Endothelial cell of umbilical vein (primary cell): Measurements from ENCODE around the gene HDDC2. TPM values are rescaled to one million over a fixed set of nuclear protein-coding genes. Genes with fewer than 3 reads are reported as not detected.

Experiments
- BruUV-seq: library from RNA; stranded (reverse); fragments of 400-500 nt; replicated peaks from 2 replicates; lab custom pipeline; 2021; lab: Mats Ljungman, UMichigan
- CTCF ChIA-PET: fragments of 300-600, 350-600 bp; sonication (Branson Sonifier 250); formaldehyde crosslinking; loops from one replicate; lab custom pipeline; 2021; ENCODE audit warnings: antibody characterized with exemption, inconsistent platforms; lab: Charles Lee
- POLR2A ChIA-PET: fragments of 300-600, 350-600 bp; sonication (Branson Sonifier 250); formaldehyde crosslinking; loops from one replicate; lab custom pipeline; 2021; ENCODE audit warnings: antibody characterized with exemption, inconsistent platforms; lab: Charles Lee
- DNase-seq: peaks from one replicate; pipeline ENCODE4 v3.0.0-alpha.2; 2011; ENCODE audit warnings: low read depth, low spot score
- FAIRE-seq: peaks from 2 replicates; lab custom pipeline; 2011; peaks lifted over from hg19 to GRCh38; lab: Jason Lieb, UNC
- H2AFZ ChIP-seq: 2 replicates; pipeline ENCODE4 v1.6.0; 2012; ENCODE audit warnings: low read depth, low read length, control low read depth, inconsistent platforms
- H3K27ac ChIP-seq: 2 replicates; pipeline ENCODE4 v1.5.1; 2011; ENCODE audit warnings: low read depth, mild to moderate bottlenecking, control low read depth, low read length, moderate library complexity; ENCODE audit not compliant: insufficient read depth
- H3K27me3 ChIP-seq, 2 experiments: 2 replicates each; pipeline versions ENCODE4 v1.6.0 to v1.6.1; 2011; ENCODE audit warnings: low read length in 2 of 2, mixed read lengths in 1 of 2; ENCODE audit not compliant: control insufficient read depth in 2 of 2, insufficient read depth in 2 of 2
- H3K36me3 ChIP-seq, 2 experiments: 2 replicates in 1 of 2; 3 replicates in 1 of 2; pipeline ENCODE4 v1.5.1; 2011; ENCODE audit warnings: low read length in 2 of 2, mild to moderate bottlenecking in 1 of 2, moderate library complexity in 1 of 2; ENCODE audit not compliant: control insufficient read depth in 2 of 2, insufficient read depth in 2 of 2; ENCODE audit errors: extremely low read depth in 1 of 2
- H3K4me1 ChIP-seq: 3 replicates; pipeline ENCODE4 v1.5.1; 2011; ENCODE audit warnings: mild to moderate bottlenecking, low read length; ENCODE audit not compliant: control insufficient read depth, insufficient read depth; ENCODE audit errors: extremely low read depth
- H3K4me2 ChIP-seq: 2 replicates; pipeline ENCODE4 v1.6.1; 2011; ENCODE audit warnings: low read length, control low read depth, mixed read lengths; ENCODE audit not compliant: insufficient read depth
- H3K4me3 ChIP-seq, 3 experiments: fragments of 200-600 bp in 1 of 3; sonication (generic), shearing (Covaris generic) in 1 of 3; replicated peaks in 1 of 3; 2 replicates each; pipeline ENCODE4 v1.5.1; 2011 to 2016; ENCODE audit warnings: control low read depth in 3 of 3, low read length in 3 of 3, mild to moderate bottlenecking in 2 of 3, inconsistent platforms in 1 of 3, low read depth in 1 of 3, moderate library complexity in 1 of 3; ENCODE audit not compliant: insufficient read depth in 1 of 3
- H3K79me2 ChIP-seq: 2 replicates; pipeline ENCODE4 v1.6.0; 2012; ENCODE audit warnings: low read length, inconsistent platforms; ENCODE audit not compliant: control insufficient read depth, insufficient read depth
- H3K9ac ChIP-seq: replicated peaks from 2 replicates; pipeline ENCODE3; 2011; ENCODE audit warnings: low read length, control low read depth; ENCODE audit not compliant: insufficient read depth; ENCODE audit errors: extremely low read depth
- H3K9me1 ChIP-seq: replicated peaks from 3 replicates; pipeline ENCODE4 v1.6.0; 2011; ENCODE audit warnings: mild to moderate bottlenecking, low read length; ENCODE audit not compliant: control insufficient read depth, insufficient read depth; ENCODE audit errors: extremely low read depth
- H3K9me3 ChIP-seq: replicated peaks from 2 replicates; pipeline ENCODE4 v1.5.1; 2012; ENCODE audit warnings: low read length, inconsistent platforms; ENCODE audit not compliant: control insufficient read depth, insufficient read depth
- H4K20me1 ChIP-seq: replicated peaks from 2 replicates; pipeline ENCODE3; 2011; ENCODE audit warnings: mild to moderate bottlenecking, low read length; ENCODE audit not compliant: control insufficient read depth, insufficient read depth; ENCODE audit errors: extremely low read depth
- CTCF ChIP-seq, 2 donors: IDR thresholded peaks; 1 replicate in 1 of 2; 2 replicates in 1 of 2; pipeline ENCODE4 v1.5.1; 2011; ENCODE audit warnings: low read length in 2 of 2, mild to moderate bottlenecking in 2 of 2, moderate library complexity in 2 of 2, control low read depth in 1 of 2, inconsistent platforms in 1 of 2, low read depth in 1 of 2; ENCODE audit not compliant: insufficient read depth in 1 of 2; ENCODE audit errors: extremely low read depth in 1 of 2
- EZH2 ChIP-seq: IDR thresholded peaks from 2 replicates; pipeline ENCODE4 v1.6.1; 2012; ENCODE audit warnings: borderline replicate concordance, low read depth, mild to moderate bottlenecking, moderate library complexity, low read length, inconsistent platforms; ENCODE audit not compliant: severe bottlenecking
- FOS ChIP-seq: IDR thresholded peaks from 2 replicates; pipeline ENCODE4 v1.6.1; 2011; ENCODE audit warnings: mild to moderate bottlenecking, low read length, moderate library complexity, borderline replicate concordance; ENCODE audit not compliant: insufficient read depth
- GATA2 ChIP-seq: IDR thresholded peaks from 2 replicates; pipeline ENCODE4 v1.7.0; 2011; ENCODE audit warnings: low read depth, mild to moderate bottlenecking, moderate library complexity, mixed read lengths, low read length; ENCODE audit not compliant: insufficient read length, insufficient read depth
- JUN ChIP-seq: IDR thresholded peaks from 2 replicates; pipeline ENCODE4 v1.6.1; 2011; ENCODE audit warnings: borderline replicate concordance, low read depth; ENCODE audit not compliant: insufficient read length, insufficient read depth
- MAX ChIP-seq: IDR thresholded peaks from 2 replicates; pipeline ENCODE4 v1.6.1; 2011; ENCODE audit not compliant: insufficient read depth, insufficient read length
- MYC ChIP-seq: IDR thresholded peaks from one replicate; pipeline ENCODE4 v1.6.1; 2011; ENCODE audit warnings: mild to moderate bottlenecking, low read depth, low read length
- POLR2A ChIP-seq: IDR thresholded peaks from 2 replicates; pipeline ENCODE4 v1.6.1; 2012; ENCODE audit warnings: low read depth, mild to moderate bottlenecking, control low read depth, low read length
- POLR2AphosphoS5 ChIP-seq: IDR thresholded peaks from 2 replicates; pipeline ENCODE4 v1.6.1; 2012; ENCODE audit warnings: low read depth, mild to moderate bottlenecking, control low read depth, low read length, moderate library complexity; ENCODE audit not compliant: insufficient read depth
- dilution Hi-C: fragments of 300-500 bp; cut with MboI; formaldehyde crosslinking; loops from one replicate; pipeline ENCODE4 v1.15.0; 2019; ENCODE audit warnings: low sequenced_read_pairs; ENCODE audit not compliant: extremely low pct_ligation_motif_present
- intact Hi-C: fragments of 100-400 bp; cut with micrococcal nuclease; formaldehyde crosslinking; loops from one replicate; pipeline ENCODE4 v1.10.0; 2022
- polyA plus RNA-seq, 4 experiments: library from polyadenylated mRNA; depleted of rRNA in 3 of 4; stranded (reverse) in 3 of 4; unstranded in 1 of 4; fragments of >200 nt; gene quantifications; 2 replicates each; pipeline versions ENCODE4 v1.2.1 to v1.2.3, GENCODE V29; 2011 to 2012; ENCODE audit warnings: missing spikeins in 1 of 4
- total RNA-seq: library from RNA; stranded (reverse); gene quantifications from 2 replicates; pipeline ENCODE4 v1.2.3, GENCODE V29; 2021

The HDDC2 gene
- total and polyA plus RNA-seq, 2 donors (not counting 3 experiments of a cell fraction or from before 2014, with no cell fraction given): 12.6 to 13.6 TPM

- POLR2A ChIA-PET: no interaction called here
- H3K4me1 ChIP-seq: peaks cover 3% of the 10 kb centered on the region
- no peaks in the 10 kb centered on the region for H3K9me3 ChIP-seq
- H3K27ac ChIP-seq: no peak overlapping the region
- no peaks in the 10 kb centered on the region for H3K27me3 ChIP-seq
- H4K20me1 ChIP-seq: no peaks in the 10 kb centered on the region
- no peak for FAIRE-seq
- CTCF ChIA-PET: interaction anchor here (0.8 to 2.5 kb wide), 2 partner anchors 103 to 141 kb away, joined by 3 to 6 read pairs (median 3); partner anchors contain the start of gene TPD52L1
- no peak overlapping the region for H3K4me3 ChIP-seq
- intact Hi-C loops: loop anchor here (5.0 kb wide), 1 partner anchor 83 kb away; no protein-coding TSS in a partner anchor
- H3K9me1 ChIP-seq: no peaks in the 10 kb centered on the region
- no peak overlapping the region for H2AFZ ChIP-seq
- H3K79me2 ChIP-seq: no peaks in the 10 kb centered on the region
- dilution Hi-C loops: no loop called here
- H3K9ac ChIP-seq: no peak overlapping the region
- H3K36me3 ChIP-seq: no peaks in the 10 kb centered on the region
- H3K4me2 ChIP-seq: no peak overlapping the region
- no peak for TF ChIP-seq MYC
- TF ChIP-seq GATA2: no peak
- TF ChIP-seq MAX: no peak
- no peak for TF ChIP-seq FOS
- TF ChIP-seq EZH2: no peak
- no peak for TF ChIP-seq POLR2AphosphoS5
- no peak for TF ChIP-seq CTCF (IDR thresholded peaks at IDR 0.05; ENCODE audit: extremely low read depth in 1 of 2, insufficient read depth in 1 of 2, low read depth in 1 of 2, low read length in 2 of 2)
- no peak for TF ChIP-seq JUN
- TF ChIP-seq POLR2A: no peak
- no TSS peak for BruUV-seq
- DNase-seq: peak; percentile 30
These were observed 6.8 kb downstream of the HDDC2 start for GRCh38 chr6:125294925-125295324.
